ENCODE data around the gene OLFML2A. TPM values are rescaled to one million over a fixed set of nuclear protein-coding genes. Genes with fewer than 3 reads are reported as not detected.
"Not testable (repeated sequence)": the region's sequence is repeated elsewhere in the genome, so short reads cannot be mapped to it uniquely, and the experiment has no call there.

The OLFML2A gene
- total RNA-seq, 2 donors from 2014 or later = 16.7 to 18.5 TPM

GRCh38 chr9:124830593-124830992 is 53.7 kb downstream of the OLFML2A start:
- H3K4me3 ChIP-seq = no peak overlapping the region
- TF ChIP-seq CTCF (IDR thresholded peaks at IDR 0.05) (no peak), POLR2A (IDR thresholded peaks at IDR 0.05) (no peak), POLR2AphosphoS5 (IDR thresholded peaks at IDR 0.05) (no peak)
- H3K4me1 ChIP-seq (replicated peaks) = no peaks in the 10 kb centered on the region
- H3K27me3 ChIP-seq (replicated peaks; ENCODE audit: insufficient read depth) = no peaks in the 10 kb centered on the region
- DNase-seq (ENCODE audit: low spot score) = no peak
- H3K27ac ChIP-seq = no peak overlapping the region
- no peaks in the 10 kb centered on the region for H3K9me3 ChIP-seq
- WGBS = 72% methylated on average over 4 of the region's 4 CpGs
- intact Hi-C loops (cut with DNase I) = no loop called here
- H3K36me3 ChIP-seq = no peaks in the 10 kb centered on the region

- no peaks in the 10 kb centered on the region for H3K4me1 ChIP-seq (replicated peaks)
- WGBS = 83% methylated on average over 9 of the region's 9 CpGs
- no peaks in the 10 kb centered on the region for H3K27me3 ChIP-seq (replicated peaks; ENCODE audit: insufficient read depth)
- no peak overlapping the region for H3K27ac ChIP-seq
- H3K9me3 ChIP-seq = no peaks in the 10 kb centered on the region
- intact Hi-C loops (cut with DNase I) = no loop called here
- no peaks in the 10 kb centered on the region for H3K36me3 ChIP-seq
- TF ChIP-seq CTCF (IDR thresholded peaks at IDR 0.05) (no peak), POLR2A (IDR thresholded peaks at IDR 0.05) (no peak), POLR2AphosphoS5 (IDR thresholded peaks at IDR 0.05) (no peak)
- H3K4me3 ChIP-seq = no peak overlapping the region
- DNase-seq (ENCODE audit: low spot score) = no peak
Observed at GRCh38 chr9:124831642-124832364, 54.9 kb downstream of the OLFML2A start.

- TF ChIP-seq POLR2A (IDR thresholded peaks at IDR 0.05) = no peak
- TF ChIP-seq POLR2AphosphoS5 (IDR thresholded peaks at IDR 0.05) = no peak
- TF ChIP-seq CTCF (IDR thresholded peaks at IDR 0.05) = no peak
- WGBS = 64% methylated on average over 7 of the region's 7 CpGs
- Histone ChIP-seq H3K27me3 (replicated peaks; ENCODE audit: insufficient read depth) (no peaks in the 10 kb centered on the region), H3K27ac (no peak overlapping the region), H3K4me1 (replicated peaks) (no peaks in the 10 kb centered on the region), H3K9me3 (no peaks in the 10 kb centered on the region), H3K4me3 (no peak overlapping the region), H3K36me3 (no peaks in the 10 kb centered on the region)
- no peak for DNase-seq (ENCODE audit: low spot score)
- intact Hi-C loops (cut with DNase I) = no loop called here
Observed at GRCh38 chr9:124834591-124834990, 57.7 kb downstream of the OLFML2A start.

- Histone ChIP-seq H3K4me3 (no peak overlapping the region), H3K4me1 (replicated peaks) (no peaks in the 10 kb centered on the region), H3K27ac (no peak overlapping the region), H3K36me3 (no peaks in the 10 kb centered on the region), H3K27me3 (replicated peaks; ENCODE audit: insufficient read depth) (no peaks in the 10 kb centered on the region), H3K9me3 (no peaks in the 10 kb centered on the region)
- intact Hi-C loops (cut with DNase I) = no loop called here
- WGBS = 49% methylated on average over 13 of the region's 13 CpGs
- TF ChIP-seq POLR2A (IDR thresholded peaks at IDR 0.05) = no peak
- no peak for TF ChIP-seq POLR2AphosphoS5 (IDR thresholded peaks at IDR 0.05)
- no peak for TF ChIP-seq CTCF (IDR thresholded peaks at IDR 0.05)
- DNase-seq (ENCODE audit: low spot score) = peak; percentile 44
Observed at GRCh38 chr9:124835026-124835557, 58.2 kb downstream of the OLFML2A start.

- H3K4me1 ChIP-seq (replicated peaks) = not testable (repeated sequence)
- 85% methylated on average over 5 of the region's 5 CpGs for WGBS
Observed at GRCh38 chr9:124838132-124838531, 61.2 kb downstream of the OLFML2A start.

GRCh38 chr9:124838567-124839275 is 61.8 kb downstream of the OLFML2A start:
- intact Hi-C loops (cut with DNase I); H3K27me3 ChIP-seq (replicated peaks; ENCODE audit: insufficient read depth); DNase-seq (ENCODE audit: low spot score); H3K36me3 ChIP-seq; H3K27ac ChIP-seq; H3K9me3 ChIP-seq; H3K4me3 ChIP-seq; H3K4me1 ChIP-seq (replicated peaks): not testable (repeated sequence)
- 89% methylated on average over 17 of the region's 52 CpGs for WGBS

More at GRCh38 chr9:124838132-124838531, 61.2 kb downstream of the OLFML2A start:
- DNase-seq (ENCODE audit: low spot score); H3K4me3 ChIP-seq; H3K9me3 ChIP-seq; H3K27me3 ChIP-seq (replicated peaks; ENCODE audit: insufficient read depth); intact Hi-C loops (cut with DNase I); H3K36me3 ChIP-seq; H3K27ac ChIP-seq: not testable (repeated sequence)

All from prostate gland (tissue), 2 donors.